ENCODE measurements around the gene CAPZA3.

DNA sequence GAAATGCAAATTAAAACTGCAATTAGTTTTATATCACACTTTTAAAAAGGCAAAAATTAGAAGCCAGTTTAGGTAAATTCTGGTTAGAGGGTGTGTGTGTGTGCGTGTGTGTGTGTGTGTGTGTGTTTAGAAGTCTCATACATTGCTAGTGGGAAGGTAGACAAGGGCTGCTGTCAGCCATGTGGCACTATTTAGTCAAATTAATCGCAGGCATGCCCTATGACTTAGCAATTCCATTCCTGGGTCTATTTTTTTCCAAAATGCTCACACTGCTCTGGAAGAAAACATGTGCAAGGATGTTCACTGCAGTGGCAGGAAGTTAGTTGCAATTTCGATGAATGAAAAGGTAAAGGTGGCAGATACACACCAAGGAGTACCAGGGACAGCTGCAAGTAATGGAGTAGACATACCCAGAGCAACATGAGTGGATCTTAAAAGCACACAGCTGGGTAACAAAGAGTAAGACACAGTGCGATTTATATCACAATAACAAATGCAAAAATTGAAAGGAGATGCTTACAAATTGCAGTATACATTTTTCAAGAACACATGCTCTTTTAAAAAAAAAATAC is 11.6 kb downstream of the CAPZA3 start:
- TF ChIP-seq REST (IDR thresholded peaks at IDR 0.05; ENCODE audit: borderline replicate concordance) (no peak), CTCF (IDR thresholded peaks at IDR 0.05; ENCODE audit: poor library complexity, severe bottlenecking) (no peak), EZH2 (IDR thresholded peaks at IDR 0.05; ENCODE audit: borderline replicate concordance, insufficient read depth, low read length, poor library complexity, severe bottlenecking) (no peak), TAF1 (IDR thresholded peaks at IDR 0.05; ENCODE audit: low read depth) (no peak), MXI1 (conservative IDR thresholded peaks at IDR 0.05; ENCODE audit: poor library complexity, severe bottlenecking) (no peak), POLR2AphosphoS5 (IDR thresholded peaks at IDR 0.05) (no peak), SMC3 (conservative IDR thresholded peaks at IDR 0.05; ENCODE audit: poor library complexity) (no peak)

Measured in neural cell (in vitro differentiated cells).